ENCODE data around the gene FALEC.

- TF ChIP-seq, protein P1, sequence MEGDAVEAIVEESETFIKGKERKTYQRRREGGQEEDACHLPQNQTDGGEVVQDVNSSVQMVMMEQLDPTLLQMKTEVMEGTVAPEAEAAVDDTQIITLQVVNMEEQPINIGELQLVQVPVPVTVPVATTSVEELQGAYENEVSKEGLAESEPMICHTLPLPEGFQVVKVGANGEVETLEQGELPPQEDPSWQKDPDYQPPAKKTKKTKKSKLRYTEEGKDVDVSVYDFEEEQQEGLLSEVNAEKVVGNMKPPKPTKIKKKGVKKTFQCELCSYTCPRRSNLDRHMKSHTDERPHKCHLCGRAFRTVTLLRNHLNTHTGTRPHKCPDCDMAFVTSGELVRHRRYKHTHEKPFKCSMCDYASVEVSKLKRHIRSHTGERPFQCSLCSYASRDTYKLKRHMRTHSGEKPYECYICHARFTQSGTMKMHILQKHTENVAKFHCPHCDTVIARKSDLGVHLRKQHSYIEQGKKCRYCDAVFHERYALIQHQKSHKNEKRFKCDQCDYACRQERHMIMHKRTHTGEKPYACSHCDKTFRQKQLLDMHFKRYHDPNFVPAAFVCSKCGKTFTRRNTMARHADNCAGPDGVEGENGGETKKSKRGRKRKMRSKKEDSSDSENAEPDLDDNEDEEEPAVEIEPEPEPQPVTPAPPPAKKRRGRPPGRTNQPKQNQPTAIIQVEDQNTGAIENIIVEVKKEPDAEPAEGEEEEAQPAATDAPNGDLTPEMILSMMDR (IDR thresholded peaks at IDR 0.05; ENCODE audit: insufficient read depth, low read depth, low read length): no peak
- TF ChIP-seq EZH2 (IDR thresholded peaks at IDR 0.05; ENCODE audit: insufficient read depth, low read length): no peak
Measured at GRCh38 chr1:150579945-150580642, 64.5 kb downstream of the FALEC start.
